SH-SY5Y (cell line): ENCODE data around the gene POU6F2.

Source experiments
- GATA2 ChIP-seq: IDR thresholded peaks from 2 replicates; pipeline ENCODE4 v1.6.1; 2011; ENCODE audit warnings: mild to moderate bottlenecking, low read depth, low read length
- GATA3 ChIP-seq: IDR thresholded peaks from 2 replicates; pipeline ENCODE4 v1.6.1; 2011; ENCODE audit warnings: low read depth, mild to moderate bottlenecking, low read length, moderate library complexity

DNA sequence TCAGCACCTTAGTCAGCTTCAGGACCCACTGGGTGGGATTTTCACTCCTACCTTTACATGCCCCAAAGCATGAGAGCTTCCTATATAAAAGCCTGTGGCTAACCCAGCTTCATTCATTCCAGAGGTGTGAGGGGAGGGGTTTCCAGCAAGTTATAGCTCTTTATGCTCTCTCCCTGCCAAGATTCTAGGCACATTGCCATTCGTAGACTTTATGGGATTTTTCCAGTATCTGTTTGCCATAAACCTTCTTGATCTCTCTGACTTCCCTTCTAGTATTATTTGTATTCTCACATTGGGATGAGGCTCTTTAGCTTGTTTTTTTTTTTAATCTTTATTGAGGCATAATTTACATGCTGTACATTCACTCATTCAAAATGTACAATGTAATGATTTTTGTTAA is 67.5 kb downstream of the POU6F2 start:
- TF ChIP-seq GATA2 (no peak), GATA3 (no peak)
